AG08395 (cell line): ENCODE measurements around the gene VAV1.

Source experiments
- DNase-seq: peaks from one replicate; pipeline ENCODE4 v3.0.0; 2012; ENCODE audit warnings: mixed read lengths, low spot score

VAV1 gene

GRCh38 chr19:6894313-6894712, 121.8 kb downstream of the VAV1 start:
- DNase-seq: no peak

- DNase-seq: no peak
These were observed 130.9 kb downstream of the VAV1 start for GRCh38 chr19:6903446-6903845.

- no peak for DNase-seq
These were observed 134.1 kb downstream of the VAV1 start for GRCh38 chr19:6906559-6907060.
